Activated CD8-positive, alpha-beta memory T cell treated with anti-CD3 and anti-CD28 coated beads for 4 hours (primary cell): ENCODE data around the gene LAMA3.

ENCODE experiments used
- DNase-seq, 2 donors: peaks; one replicate each; pipeline ENCODE4 v3.0.0-alpha.2; 2020; ENCODE audit warnings: low read depth in 2 of 2

Gene LAMA3

GRCh38 chr18:23906658-23907057 lies 217.4 kb downstream of the LAMA3 start:
- DNase-seq = no peak

- DNase-seq = no peak
Observed at GRCh38 chr18:23908827-23909226, 219.6 kb downstream of the LAMA3 start.

GRCh38 chr18:23910032-23910431 lies 220.8 kb downstream of the LAMA3 start:
- no peak for DNase-seq

GRCh38 chr18:23912356-23912755 lies 223.1 kb downstream of the LAMA3 start:
- DNase-seq = no peak

- no peak for DNase-seq
Observed at GRCh38 chr18:23916338-23916737, 227.1 kb downstream of the LAMA3 start.

GRCh38 chr18:23918395-23919032 lies 229.3 kb downstream of the LAMA3 start:
- peak; percentile 67 to 72 for DNase-seq

GRCh38 chr18:23920054-23920453 lies 230.8 kb downstream of the LAMA3 start:
- no peak for DNase-seq

GRCh38 chr18:23921716-23922285 lies 232.5 kb downstream of the LAMA3 start:
- no peak for DNase-seq

- no peak for DNase-seq
Observed at GRCh38 chr18:23922939-23923338, 233.7 kb downstream of the LAMA3 start.

- DNase-seq = no peak
Observed at GRCh38 chr18:23924813-23925212, 235.6 kb downstream of the LAMA3 start.

GRCh38 chr18:23926571-23926970 lies 237.3 kb downstream of the LAMA3 start:
- DNase-seq = no peak

GRCh38 chr18:23927821-23928746 lies 238.8 kb downstream of the LAMA3 start:
- no peak for DNase-seq

- DNase-seq = no peak
Observed at GRCh38 chr18:23929362-23929930, 240.2 kb downstream of the LAMA3 start.

GRCh38 chr18:23930002-23930401 lies 240.7 kb downstream of the LAMA3 start:
- DNase-seq = no peak

- DNase-seq = no peak
Observed at GRCh38 chr18:23932385-23933067, 243.3 kb downstream of the LAMA3 start.

- DNase-seq = no peak
Observed at GRCh38 chr18:23933407-23933806, 244.2 kb downstream of the LAMA3 start.

- no peak for DNase-seq
Observed at GRCh38 chr18:23934252-23934651, 245.0 kb downstream of the LAMA3 start.

- DNase-seq = no peak
Observed at GRCh38 chr18:23934863-23935262, 245.6 kb downstream of the LAMA3 start.

- no peak for DNase-seq
Observed at GRCh38 chr18:23935804-23936203, 246.6 kb downstream of the LAMA3 start.

- DNase-seq = no peak
Observed at GRCh38 chr18:23936381-23936958, 247.2 kb downstream of the LAMA3 start.

GRCh38 chr18:23938043-23938756 lies 248.9 kb downstream of the LAMA3 start:
- DNase-seq = no peak
